ENCODE measurements around the gene SH3PXD2A.
"Not testable (repeated sequence)": the region's sequence is repeated elsewhere in the genome, so short reads cannot be mapped to it uniquely, and the experiment has no call there.

SH3PXD2A gene

DNA sequence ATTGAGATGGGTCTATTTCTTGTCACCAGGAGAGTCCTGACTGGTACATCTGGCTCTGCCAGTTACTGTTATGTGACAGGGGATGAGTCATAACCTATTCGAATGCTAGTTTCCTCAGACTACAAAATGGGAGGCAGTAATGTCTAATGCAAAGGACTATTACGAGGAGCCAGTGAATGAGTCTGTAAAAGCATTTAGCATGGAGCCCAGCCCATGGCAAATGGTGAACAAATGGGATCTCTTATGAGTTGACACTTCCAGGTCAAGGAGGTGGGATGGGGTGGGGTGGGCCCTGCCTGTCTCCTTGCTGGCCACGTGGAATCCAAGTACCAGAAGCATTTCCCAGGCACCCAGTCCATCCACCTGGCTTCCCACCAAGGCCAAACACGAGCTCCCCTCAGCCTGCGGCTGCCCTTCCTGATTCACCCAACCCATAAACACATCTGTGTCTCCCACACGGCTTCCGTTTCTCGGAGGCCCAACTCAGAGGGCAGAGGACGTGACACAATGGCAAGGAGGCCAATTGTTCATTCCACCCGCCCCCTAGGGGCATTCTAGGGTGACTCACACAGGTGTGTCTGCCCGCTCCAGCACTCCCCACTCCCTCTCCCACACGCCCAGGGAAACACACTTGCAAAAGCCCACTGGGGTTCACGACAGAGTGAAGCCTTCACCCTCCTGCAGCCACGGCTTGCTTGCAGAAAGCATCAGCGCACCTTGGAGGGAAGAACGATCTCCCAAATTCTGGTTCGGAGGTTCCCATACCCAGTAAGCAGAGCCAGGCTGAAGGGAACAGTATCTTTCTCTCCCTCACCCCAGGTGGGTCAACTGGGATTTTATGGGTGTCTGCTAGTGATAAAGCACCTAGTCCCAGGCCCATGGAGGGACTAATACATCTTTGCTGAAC is 109.8 kb downstream of the SH3PXD2A start:
- in situ Hi-C loops (cut with MboI; ENCODE audit: low pct_unique_long_range_greater_than_20kb, low sequenced_read_pairs) = no loop called here
- peak; percentile 73 for DNase-seq

DNA sequence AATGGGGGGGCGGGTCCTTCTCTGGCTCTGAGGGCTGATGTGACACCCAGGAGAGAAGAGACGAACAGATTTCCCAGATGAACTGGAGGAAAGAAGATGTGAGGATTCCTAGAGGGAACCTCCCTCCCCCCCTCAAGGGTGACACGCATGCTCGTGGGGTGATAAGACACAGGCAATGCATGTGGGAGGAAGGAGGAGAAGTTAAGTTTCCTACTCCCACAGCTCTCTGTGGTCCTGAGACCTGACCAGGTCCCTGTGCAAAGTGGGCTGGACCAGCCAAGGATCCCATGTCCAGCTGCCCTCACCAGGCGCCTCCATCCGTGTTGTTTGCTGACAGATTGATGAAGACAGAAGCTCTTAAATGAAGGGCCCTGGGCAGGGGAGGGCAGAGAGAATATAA is 112.6 kb downstream of the SH3PXD2A start:
- in situ Hi-C loops (cut with MboI; ENCODE audit: low pct_unique_long_range_greater_than_20kb, low sequenced_read_pairs) = no loop called here
- no peak for DNase-seq

DNA sequence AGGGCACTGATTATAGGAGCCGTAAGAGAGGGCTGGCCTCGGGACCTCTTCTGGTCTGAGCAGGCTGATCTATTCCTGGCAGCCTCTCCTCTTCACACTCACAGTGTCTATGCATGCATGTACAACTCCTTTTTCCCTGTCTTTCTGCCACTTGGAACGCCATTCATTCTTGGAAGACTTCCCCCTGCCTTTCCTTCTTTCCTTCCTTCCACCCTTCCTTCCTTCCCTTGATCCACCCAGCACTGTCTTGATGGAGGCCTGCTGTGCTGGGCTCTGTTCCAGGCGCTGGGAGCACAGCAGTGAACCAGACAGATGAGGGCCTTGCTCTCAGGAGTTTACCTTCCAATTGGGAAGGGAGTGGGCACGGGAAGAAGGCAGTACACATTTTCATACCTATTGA is 114.8 kb downstream of the SH3PXD2A start:
- no peak for DNase-seq
- in situ Hi-C loops (cut with MboI; ENCODE audit: low pct_unique_long_range_greater_than_20kb, low sequenced_read_pairs) = no loop called here

DNA sequence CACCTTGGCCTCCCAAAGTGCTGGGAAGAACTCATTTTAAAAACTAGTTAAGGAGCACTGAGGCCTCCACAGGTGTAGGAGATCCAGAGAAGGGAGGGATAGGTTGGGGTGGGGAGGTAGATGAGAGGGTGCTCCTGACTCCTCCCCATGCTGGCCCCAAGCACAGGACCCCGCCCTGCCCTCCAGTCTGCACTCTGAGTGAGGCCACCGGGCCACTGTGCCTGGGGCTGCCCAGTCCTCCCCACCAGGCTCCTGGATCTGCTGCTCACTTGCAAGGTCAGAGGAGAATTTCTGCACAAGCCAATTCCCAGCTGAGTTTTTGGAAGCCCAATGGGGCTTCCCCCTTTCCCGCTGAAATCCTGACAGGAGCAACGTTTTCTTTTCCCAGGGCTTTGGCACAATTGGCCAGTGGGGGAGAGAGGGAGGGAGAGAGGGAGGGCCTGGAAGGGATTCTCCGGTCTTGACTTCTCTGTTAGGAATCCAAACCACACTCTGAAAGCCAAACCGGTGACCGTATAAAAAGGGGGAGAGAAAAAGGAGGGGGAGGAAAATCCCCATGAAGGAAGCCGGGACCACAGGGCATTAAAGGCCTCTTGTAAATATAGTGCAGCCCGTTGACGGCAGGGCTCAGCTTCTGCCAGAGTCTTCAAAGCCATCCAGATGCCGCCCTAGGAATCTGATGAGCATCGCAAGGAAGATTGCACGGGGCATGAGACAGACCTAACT is 116.2 kb downstream of the SH3PXD2A start:
- DNase-seq = no peak
- in situ Hi-C loops (cut with MboI; ENCODE audit: low pct_unique_long_range_greater_than_20kb, low sequenced_read_pairs) = no loop called here

DNA sequence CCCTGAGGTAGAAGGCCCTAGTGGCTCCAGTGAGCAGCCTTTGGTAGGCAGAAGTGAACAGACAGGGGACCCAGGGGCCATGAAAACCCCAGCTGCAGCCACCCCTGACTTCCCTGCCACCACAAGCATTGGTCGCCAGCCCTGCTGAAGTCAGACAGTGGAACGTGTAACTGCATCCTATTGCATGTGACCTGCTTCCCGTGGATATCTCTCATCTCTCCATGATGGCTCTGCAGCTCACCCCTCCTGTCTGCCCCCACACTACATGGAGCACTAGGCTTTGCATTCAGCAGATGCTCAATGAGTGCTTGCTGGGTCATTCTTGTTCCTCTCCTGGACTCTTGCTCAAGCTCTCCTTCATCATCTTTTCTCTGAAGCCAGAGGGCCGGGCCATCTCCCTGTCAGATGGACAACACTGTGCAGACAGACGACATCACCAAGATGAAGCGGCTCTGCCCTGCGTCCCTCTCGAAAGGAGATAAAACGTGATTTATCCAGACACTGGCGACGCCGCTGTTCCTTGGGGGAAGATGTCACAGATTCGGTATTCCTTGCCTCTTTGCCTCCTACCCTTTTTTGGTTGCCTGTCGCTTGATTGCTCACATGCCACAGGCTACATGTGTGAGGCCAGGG is 117.5 kb downstream of the SH3PXD2A start:
- in situ Hi-C loops (cut with MboI; ENCODE audit: low pct_unique_long_range_greater_than_20kb, low sequenced_read_pairs) = no loop called here
- no peak for DNase-seq

DNA sequence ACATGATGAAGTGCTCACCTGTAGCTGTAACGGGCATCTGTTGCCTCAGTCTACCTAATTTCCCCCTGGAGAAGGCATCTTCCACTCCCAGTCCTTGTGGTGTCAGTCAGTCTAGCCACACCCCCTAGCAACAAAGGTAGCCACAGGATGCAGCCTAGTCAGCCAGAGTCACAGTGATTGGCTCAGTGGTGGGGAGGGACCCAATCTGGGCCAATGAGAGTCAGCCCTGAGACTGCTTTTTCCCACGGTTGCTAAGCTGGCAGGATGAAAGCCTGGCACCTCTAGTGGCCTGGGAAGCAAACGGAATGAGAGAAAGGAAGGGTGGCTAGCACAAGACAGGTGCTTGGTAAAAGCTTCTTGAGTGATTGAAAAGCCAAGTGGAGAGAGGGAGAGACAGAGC is 118.6 kb downstream of the SH3PXD2A start:
- in situ Hi-C loops (cut with MboI; ENCODE audit: low pct_unique_long_range_greater_than_20kb, low sequenced_read_pairs) = no loop called here
- DNase-seq = peak; percentile 41

DNA sequence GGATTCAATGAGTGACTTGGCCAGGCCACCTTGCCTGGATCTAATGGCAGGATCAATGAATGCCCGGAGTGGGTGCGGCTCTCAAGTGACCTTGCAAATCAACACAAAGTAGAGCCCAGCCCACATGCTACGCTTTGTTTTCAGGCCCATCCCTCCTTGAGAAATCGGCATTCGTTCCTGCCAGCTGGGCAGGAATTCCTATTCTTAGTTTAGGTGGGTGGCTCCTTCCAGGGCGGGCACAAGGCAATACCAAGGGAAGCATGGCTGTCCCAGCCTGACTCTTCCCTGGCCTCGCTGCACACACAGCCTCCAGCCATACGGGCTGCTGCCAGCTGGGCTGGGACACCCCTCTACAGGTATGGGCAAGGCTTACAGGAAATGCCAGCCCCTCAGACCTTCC is 119.3 kb downstream of the SH3PXD2A start:
- no peak for DNase-seq
- in situ Hi-C loops (cut with MboI; ENCODE audit: low pct_unique_long_range_greater_than_20kb, low sequenced_read_pairs) = no loop called here

DNA sequence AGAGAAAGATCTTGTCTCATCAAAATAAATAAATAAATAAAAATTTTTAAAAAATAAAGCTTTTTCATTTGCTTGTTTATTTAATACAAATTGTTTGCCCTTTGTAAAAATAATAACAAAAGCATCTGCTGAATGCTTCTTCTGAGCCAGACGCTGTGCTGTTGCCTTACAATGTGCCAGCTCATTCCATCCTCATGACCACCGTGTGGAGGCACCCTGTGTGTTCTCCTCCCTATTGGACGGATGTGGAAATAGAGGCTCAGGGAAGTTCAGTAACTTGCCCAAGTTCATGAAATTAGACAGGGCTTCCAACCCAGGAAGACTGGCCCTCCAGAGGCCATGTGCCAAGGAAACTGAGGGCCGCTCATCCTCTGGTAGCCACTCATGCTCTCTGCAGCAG is 120.6 kb downstream of the SH3PXD2A start:
- DNase-seq = no peak
- in situ Hi-C loops (cut with MboI; ENCODE audit: low pct_unique_long_range_greater_than_20kb, low sequenced_read_pairs) = no loop called here

DNA sequence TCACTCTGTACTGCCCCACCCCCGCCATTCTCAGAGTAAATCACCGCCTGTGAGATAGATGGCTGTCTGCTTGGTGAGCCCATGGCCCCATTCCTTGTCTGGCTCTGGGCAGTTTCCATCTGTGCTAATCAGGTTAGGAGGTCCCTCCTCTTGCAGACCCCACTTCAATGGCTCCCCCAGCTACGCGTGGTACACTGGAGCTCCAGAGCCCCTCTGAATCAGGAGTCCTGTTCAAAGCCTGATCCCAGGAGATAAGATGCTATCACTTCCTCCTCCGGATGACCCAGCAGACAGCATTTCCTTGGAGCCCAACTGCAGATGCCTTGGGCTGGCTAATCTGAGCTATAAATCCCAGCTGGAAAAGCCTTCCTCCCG is 122.3 kb downstream of the SH3PXD2A start:
- in situ Hi-C loops (cut with MboI; ENCODE audit: low pct_unique_long_range_greater_than_20kb, low sequenced_read_pairs) = no loop called here
- peak; percentile 21 for DNase-seq

DNA sequence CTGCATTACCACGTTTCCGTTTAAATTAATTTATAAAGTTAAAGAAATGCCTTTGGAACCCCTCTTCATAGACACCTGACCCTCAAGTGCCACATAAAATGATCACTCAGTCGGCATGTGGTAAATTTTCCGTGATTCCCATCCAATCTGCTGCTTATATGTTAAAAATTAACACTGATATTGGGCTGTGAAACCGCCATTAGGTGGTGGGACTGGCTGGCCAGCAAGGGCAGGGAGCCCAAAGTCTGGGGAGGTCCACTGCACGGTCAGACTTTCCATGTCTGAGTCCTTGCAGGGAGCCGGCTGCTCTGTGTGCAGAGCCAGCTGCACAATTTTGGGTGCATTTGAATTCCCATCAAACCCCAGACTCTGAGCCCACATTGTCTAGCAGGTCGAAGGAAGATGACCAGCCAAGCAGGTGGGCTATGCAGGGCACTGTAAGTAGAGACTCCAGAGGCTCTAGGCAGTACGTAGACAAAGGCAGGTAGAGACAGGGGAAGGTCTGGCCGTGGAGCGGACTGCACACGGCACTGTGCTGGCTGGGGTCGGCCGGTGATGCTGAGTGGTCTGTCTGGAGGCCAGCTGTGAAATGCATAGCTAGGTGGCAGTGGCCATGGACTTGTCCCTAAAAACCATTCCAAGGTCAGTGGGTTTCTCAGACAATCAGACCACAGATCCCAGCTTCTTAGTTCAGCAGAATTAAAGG is 122.9 kb downstream of the SH3PXD2A start:
- no peak for DNase-seq
- in situ Hi-C loops (cut with MboI; ENCODE audit: low pct_unique_long_range_greater_than_20kb, low sequenced_read_pairs) = no loop called here

DNA sequence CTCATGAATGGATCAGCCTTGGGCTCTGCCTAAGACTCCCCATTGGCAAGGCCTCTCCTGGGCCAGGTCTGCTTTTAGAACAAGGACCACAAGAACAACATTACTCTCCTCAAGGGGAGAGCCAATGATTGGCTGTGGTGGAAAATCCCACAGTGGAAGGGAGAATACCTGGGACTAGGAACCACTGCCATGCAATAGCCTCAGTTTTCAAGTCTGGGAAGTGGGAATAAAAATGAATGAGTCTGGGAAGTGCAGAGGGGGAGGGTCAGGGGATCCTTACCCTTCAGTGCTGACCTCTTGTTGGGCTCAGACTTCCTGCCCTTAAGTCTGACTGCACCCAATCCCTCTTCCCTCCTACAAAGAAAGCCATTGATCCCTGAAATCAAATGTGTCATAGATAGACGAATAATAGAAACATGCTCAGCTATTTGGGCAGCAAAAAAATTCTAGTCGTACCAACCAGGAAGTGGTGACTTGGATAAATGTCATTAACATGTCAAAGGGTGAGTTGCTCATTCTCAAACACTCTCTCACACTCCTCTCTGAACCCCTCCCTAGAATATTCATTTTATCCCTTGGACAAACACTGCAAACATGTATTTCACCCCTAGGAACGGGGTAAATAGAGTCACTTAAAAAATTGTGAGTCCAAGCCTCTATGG is 123.6 kb downstream of the SH3PXD2A start:
- in situ Hi-C loops (cut with MboI; ENCODE audit: low pct_unique_long_range_greater_than_20kb, low sequenced_read_pairs) = no loop called here
- no peak for DNase-seq

DNA sequence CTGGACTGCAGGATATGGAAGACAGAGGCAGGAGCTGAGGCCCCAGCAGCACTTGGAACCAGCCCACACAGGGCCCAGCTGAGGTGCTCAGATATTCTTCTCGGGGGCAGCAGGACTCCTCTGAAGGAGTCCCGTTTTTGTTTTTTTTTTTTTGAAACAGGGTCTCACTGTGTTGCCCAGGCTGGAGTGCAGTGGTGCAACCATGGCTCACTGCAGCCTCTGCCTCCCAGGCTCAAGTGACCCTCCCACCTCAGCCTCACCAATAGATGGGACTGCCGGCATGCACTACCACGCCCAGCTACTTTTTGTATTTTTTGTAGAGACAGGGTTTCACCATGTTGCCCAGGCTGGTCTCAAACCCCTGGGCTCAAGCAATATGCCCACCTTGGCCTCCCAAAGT is 124.3 kb downstream of the SH3PXD2A start:
- DNase-seq; in situ Hi-C loops (cut with MboI; ENCODE audit: low pct_unique_long_range_greater_than_20kb, low sequenced_read_pairs): not testable (repeated sequence)

DNA sequence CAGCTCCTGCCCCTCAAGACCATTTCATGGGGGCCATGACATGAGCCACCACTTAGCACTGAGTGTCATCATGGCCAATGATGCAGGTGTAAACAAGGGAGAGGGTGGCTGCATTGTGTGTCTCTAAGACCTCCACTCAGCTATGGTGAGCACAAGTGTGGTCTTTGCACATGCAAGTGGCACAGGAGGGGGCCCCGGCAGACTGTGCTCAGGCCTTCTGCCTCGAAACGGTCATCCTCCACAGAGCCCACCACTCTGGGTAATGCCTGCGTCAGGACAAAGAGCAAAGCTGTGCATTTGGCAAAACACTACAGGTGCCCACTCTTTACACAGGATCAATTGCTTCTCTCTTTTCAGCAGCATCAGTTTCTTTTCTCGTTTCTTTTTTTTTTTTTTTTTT is 125.5 kb downstream of the SH3PXD2A start:
- in situ Hi-C loops (cut with MboI; ENCODE audit: low pct_unique_long_range_greater_than_20kb, low sequenced_read_pairs) = no loop called here
- no peak for DNase-seq

DNA sequence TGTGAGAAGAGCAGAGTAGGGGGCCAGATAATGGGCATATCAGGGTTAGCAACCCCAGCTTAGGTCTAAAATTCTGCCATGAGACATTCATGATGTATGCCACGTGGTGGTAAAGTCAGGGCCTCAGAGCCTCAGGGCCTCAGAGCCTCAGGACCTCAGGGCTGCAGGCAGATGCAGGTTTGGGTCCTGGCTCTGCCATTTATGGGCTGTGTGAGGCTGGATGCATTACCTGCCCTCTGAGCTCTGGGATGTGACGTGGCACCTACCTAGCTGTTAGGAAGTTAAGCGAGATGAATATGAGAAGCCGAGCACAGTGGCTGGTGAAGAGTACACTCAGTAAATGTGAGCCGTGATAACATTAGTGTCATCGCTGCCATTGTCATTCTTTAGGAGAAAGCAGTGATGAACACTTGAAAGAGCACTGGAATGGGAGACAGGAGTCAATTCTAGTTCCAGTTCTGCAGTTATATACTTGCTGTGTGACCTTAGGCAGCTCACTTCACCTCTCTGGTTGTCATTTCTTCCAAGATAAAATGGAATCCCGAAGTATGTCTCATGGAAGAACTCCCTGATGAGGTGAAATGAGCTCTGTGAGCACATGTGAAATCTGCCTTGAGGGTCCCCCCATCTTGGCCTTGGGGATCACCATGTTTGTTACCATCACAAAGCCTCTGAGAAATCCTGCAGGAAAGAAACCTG is 127.2 kb downstream of the SH3PXD2A start:
- in situ Hi-C loops (cut with MboI; ENCODE audit: low pct_unique_long_range_greater_than_20kb, low sequenced_read_pairs) = no loop called here
- no peak for DNase-seq

DNA sequence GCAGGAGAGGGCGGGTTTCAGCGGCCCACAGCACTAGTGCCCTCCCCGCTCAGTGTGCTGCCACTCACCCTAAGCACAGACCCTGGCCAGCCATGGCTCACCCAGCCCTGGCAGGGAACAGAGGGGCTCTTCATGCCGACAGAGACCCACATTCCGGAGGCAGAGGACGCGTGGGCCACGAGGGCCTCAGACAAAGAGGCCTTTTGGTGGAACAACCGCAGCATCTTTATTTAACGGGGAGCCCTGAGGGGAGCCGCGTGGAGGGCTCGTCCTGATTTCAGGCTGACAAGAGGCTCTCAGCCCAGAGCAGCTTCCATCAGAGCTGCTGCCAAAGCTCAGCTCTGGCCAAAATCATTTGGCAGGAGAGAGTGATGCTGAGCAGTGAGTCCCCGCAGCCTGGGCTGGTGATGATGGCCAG is 127.8 kb downstream of the SH3PXD2A start:
- in situ Hi-C loops (cut with MboI; ENCODE audit: low pct_unique_long_range_greater_than_20kb, low sequenced_read_pairs) = no loop called here

DNA sequence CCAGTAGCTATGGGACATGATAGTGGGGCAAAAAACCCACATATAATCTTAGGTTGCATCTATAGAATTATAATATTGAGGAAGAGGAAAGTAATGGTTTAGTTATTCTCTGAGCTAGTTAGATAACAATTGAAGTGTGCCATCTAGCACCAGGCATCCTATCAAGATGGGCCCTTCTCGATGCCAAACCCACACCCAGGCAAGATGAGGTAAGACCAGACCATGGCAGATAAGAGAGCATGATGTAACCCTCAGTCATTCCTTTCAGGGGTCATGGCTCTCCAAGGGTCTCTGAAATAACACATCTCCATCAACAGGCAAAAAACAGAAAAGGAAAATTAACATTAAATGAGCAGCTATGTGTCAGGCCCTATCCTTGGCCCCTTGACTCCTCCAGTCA is 128.7 kb downstream of the SH3PXD2A start:
- no peak for DNase-seq
- in situ Hi-C loops (cut with MboI; ENCODE audit: low pct_unique_long_range_greater_than_20kb, low sequenced_read_pairs) = no loop called here

More for the DNA sequence above, 127.8 kb downstream of the SH3PXD2A start:
- no peak for DNase-seq

DNA sequence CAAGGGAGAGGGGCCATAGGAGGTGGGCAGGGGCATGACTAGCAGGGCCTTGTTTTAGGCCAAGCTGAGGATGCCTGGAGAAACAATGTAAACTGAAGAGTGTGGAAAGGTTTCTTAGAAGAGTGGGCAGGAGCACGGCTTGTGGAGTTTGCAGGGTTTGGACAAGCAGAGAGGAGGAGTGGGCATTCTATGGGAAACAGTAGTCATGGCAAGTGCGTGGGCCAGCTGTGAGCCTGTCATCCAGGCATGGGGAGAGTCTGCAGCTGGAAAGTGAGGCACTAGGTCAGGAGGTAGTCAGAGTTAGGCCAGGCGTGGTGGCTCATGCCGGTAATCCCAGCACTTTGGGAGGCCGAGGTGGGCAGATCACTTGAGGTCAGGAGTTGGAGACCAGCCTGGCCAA is 130.1 kb downstream of the SH3PXD2A start:
- in situ Hi-C loops (cut with MboI; ENCODE audit: low pct_unique_long_range_greater_than_20kb, low sequenced_read_pairs) = no loop called here
- no peak for DNase-seq

DNA sequence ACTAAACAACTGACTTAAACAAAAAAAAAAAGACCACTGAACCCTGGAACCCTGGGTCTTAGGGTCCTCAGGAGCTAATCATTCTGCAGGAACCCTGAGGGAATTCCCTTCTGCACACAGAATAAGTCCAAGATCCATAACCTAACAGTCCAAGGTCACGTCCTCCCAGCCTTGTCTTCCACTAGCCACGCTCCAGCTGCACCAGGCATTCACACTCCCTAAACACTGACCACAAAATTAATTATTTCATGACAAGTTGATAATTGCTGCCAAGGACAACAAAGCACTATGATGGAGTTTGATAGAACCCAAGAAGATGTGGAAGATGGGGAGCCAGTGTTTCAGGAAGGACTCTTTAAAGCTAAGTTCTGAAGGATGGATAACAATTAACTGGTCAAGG is 130.6 kb downstream of the SH3PXD2A start:
- DNase-seq = no peak
- in situ Hi-C loops (cut with MboI; ENCODE audit: low pct_unique_long_range_greater_than_20kb, low sequenced_read_pairs) = no loop called here

Data from KBM-7 (cell line).